ENCODE results near the gene GSE1.

GRCh38 chr16:85641305-85641704 is 28.2 kb downstream of the GSE1 start:
- no peak for TF ChIP-seq CTCF (IDR thresholded peaks at IDR 0.05)
- TF ChIP-seq POLR2A (IDR thresholded peaks at IDR 0.05): no peak

All from testis (tissue), 2 donors.